Adrenal gland (tissue), 19 donors: Measurements from ENCODE around the gene CCL1. TPM values are rescaled to one million over a fixed set of nuclear protein-coding genes. Genes with fewer than 3 reads are reported as not detected.

Experiments used
- DNase-seq, 7 donors: peaks; one replicate each; pipeline ENCODE4 v3.0.0-alpha.2; 2019 to 2020
- H3K27ac ChIP-seq, 5 donors: fragments of 200-600 bp; sonication (generic) in 4 of 5; 1 replicate in 3 of 5; 2 replicates in 2 of 5; pipeline versions ENCODE4 v1.5.1 to v1.8.0; 2016 to 2020; ENCODE audit warnings: mild to moderate bottlenecking in 1 of 5
- H3K27me3 ChIP-seq: fragments of 200-600 bp; 2 replicates; pipeline ENCODE4 v1.8.0; 2021
- H3K36me3 ChIP-seq, 2 donors: fragments of 200-600 bp; replicated peaks in 1 of 2; 1 replicate in 1 of 2; 2 replicates in 1 of 2; pipeline versions ENCODE4 v1.5.1 to v1.8.0; 2018 to 2022
- H3K4me1 ChIP-seq, 2 donors: fragments of 200-600 bp; replicated peaks in 1 of 2; 1 replicate in 1 of 2; 2 replicates in 1 of 2; pipeline versions ENCODE4 v1.5.1 to v1.8.0; 2018 to 2021
- H3K4me3 ChIP-seq, 4 donors: fragments of 200-600 bp; sonication (generic) in 3 of 4; one replicate each; pipeline ENCODE4 v1.5.1; 2016 to 2018
- H3K9me3 ChIP-seq, 3 donors: fragments of 200-600 bp; sonication (generic) in 1 of 3; replicated peaks in 1 of 3; 1 replicate in 2 of 3; 2 replicates in 1 of 3; pipeline versions ENCODE4 v1.5.1 to v1.8.0; 2016 to 2021
- POLR2A ChIP-seq, 2 donors: fragments of 450-650 bp; IDR thresholded peaks; one replicate each; pipeline ENCODE4 v1.6.1; 2017; ENCODE audit warnings: antibody characterized with exemption in 2 of 2, mild to moderate bottlenecking in 2 of 2, moderate library complexity in 1 of 2
- WGBS, 4 donors: extraction: QIAGEN DNeasy Blood & Tissue Kit in 2 of 4; methylation state at CpG; one replicate each; pipeline versions ENCODE4 v1.1.5 to v1.1.7; 2013 to 2017; 5-methylcytosine and 5-hydroxymethylcytosine counted together
- intact Hi-C, 2 donors: fragments of 100-400 bp; cut with DNase I; formaldehyde crosslinking; loops; one replicate each; pipeline versions ENCODE4 v1.14.1 to v1.15.0; 2022 to 2023
- long read RNA-seq, 10 donors: library from polyadenylated mRNA in 3 of 10; unstranded in 2 of 10; stranded (forward) in 1 of 10; transcript quantifications; one replicate each; pipeline ENCODE4 v2.0.0 and lab custom pipeline, GENCODE V29; 2021 to 2026
- polyA plus RNA-seq, 3 donors: library from polyadenylated mRNA; stranded (reverse); fragments of 200-250 nt in 2 of 3; fragments of 350-450 nt in 1 of 3; fragmentation: Illumina TruSeq in 1 of 3; extraction: RNeasy Lipid Tissue Mini Kit (QIAGEN cat#74804) in 1 of 3; gene quantifications; one replicate each; pipeline ENCODE4 v1.2.3, GENCODE V29; 2013 to 2014
- total RNA-seq, 9 donors: library from RNA; depleted of rRNA in 4 of 9; stranded (reverse); fragments of >200 nt in 4 of 9; fragments of 120-200 nt in 1 of 9; fragmentation: NEBNext Ultra II Directional in 1 of 9; extraction: Animal tissue kit (Norgen Biotek cat#: 25700) in 1 of 9; gene quantifications; one replicate each; pipeline versions ENCODE4 v1.1.0 to v1.2.4, GENCODE V29; 2013 to 2023
- TF ChIP-seq, protein P1 (sequence below), 6 experiments: fragments of 450-650 bp in 4 of 6; fragments of 200-600 bp in 2 of 6; sonication (generic) in 1 of 6; IDR thresholded peaks; 1 replicate in 5 of 6; 2 replicates in 1 of 6; pipeline versions ENCODE4 v1.5.1 to v1.8.0; 2016 to 2021; ENCODE audit warnings: antibody characterized with exemption in 6 of 6, mild to moderate bottlenecking in 2 of 6, moderate library complexity in 1 of 6
- donor health status: healthy with polysubstance abuse.
- donor health status: Bipolar disorder and iron deficiency.
- donor health status: DM: yes; HTN: yes; CAD: no.
- donor health status: DM: no; HTN: no; CAD: no.
- donor health status: DM: no; HTN: no; CAD: no.
- donor health status: DM: yes; HTN: yes; CAD: no.

CCL1 gene
- not detected for total RNA-seq
- not detected for polyA plus RNA-seq
- long read RNA-seq, donor 1 = 0 reads
- long read RNA-seq, donor 2 = 0 reads
- long read RNA-seq, donor 3 = 0 reads
- long read RNA-seq, donor 4 = 0 reads
- long read RNA-seq, donor 5 = 0 reads
- long read RNA-seq, donor 6 = 0 reads
- long read RNA-seq, donor 7 = 0 reads
- long read RNA-seq, donor 8 = 0 reads
- long read RNA-seq, donor 9 = 0 reads
- long read RNA-seq, donor 10 = 0 reads

GRCh38 chr17:34363183-34363661 lies at the start of gene CCL1:
Gene CCL1, minus strand, starts transcription at chr17:34363233. Its CDS starts 72 bp downstream, at chr17:34363161.
- no peaks in the 10 kb centered on the region for H3K4me1 ChIP-seq
- H3K36me3 ChIP-seq = no peaks in the 10 kb centered on the region
- no peak within 1 kb of the TSS for H3K27ac ChIP-seq
- 45 to 54% (median 48%) methylated on average over 4 to 5 of the region's 5 CpGs for WGBS, 4 donors
- no peaks in the 10 kb centered on the region for H3K9me3 ChIP-seq
- H3K4me3 ChIP-seq = no peak within 1 kb of the TSS
- DNase-seq = no peak
- H3K27me3 ChIP-seq = no peaks in the 10 kb centered on the region
- intact Hi-C loops = loop anchor here in 1 of 2 donors (5.0 kb wide), 2 partner anchors 56 to 166 kb away; no protein-coding TSS in a partner anchor
- TF ChIP-seq, protein P1, sequence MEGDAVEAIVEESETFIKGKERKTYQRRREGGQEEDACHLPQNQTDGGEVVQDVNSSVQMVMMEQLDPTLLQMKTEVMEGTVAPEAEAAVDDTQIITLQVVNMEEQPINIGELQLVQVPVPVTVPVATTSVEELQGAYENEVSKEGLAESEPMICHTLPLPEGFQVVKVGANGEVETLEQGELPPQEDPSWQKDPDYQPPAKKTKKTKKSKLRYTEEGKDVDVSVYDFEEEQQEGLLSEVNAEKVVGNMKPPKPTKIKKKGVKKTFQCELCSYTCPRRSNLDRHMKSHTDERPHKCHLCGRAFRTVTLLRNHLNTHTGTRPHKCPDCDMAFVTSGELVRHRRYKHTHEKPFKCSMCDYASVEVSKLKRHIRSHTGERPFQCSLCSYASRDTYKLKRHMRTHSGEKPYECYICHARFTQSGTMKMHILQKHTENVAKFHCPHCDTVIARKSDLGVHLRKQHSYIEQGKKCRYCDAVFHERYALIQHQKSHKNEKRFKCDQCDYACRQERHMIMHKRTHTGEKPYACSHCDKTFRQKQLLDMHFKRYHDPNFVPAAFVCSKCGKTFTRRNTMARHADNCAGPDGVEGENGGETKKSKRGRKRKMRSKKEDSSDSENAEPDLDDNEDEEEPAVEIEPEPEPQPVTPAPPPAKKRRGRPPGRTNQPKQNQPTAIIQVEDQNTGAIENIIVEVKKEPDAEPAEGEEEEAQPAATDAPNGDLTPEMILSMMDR (IDR thresholded peaks at IDR 0.05) = no peak
- no peak for TF ChIP-seq POLR2A (IDR thresholded peaks at IDR 0.05)

GRCh38 chr17:34412534-34412933 lies 49.5 kb upstream of the CCL1 start:
- 43 to 65% (median 59%) methylated on average over 7 of the region's 7 CpGs for WGBS, 4 donors
- TF ChIP-seq POLR2A (IDR thresholded peaks at IDR 0.05) = no peak
- TF ChIP-seq, protein P1 (IDR thresholded peaks at IDR 0.05) = no peak
- peaks cover 13% of the 10 kb centered on the region for H3K27me3 ChIP-seq
- H3K4me3 ChIP-seq = no peak overlapping the region
- no peaks in the 10 kb centered on the region for H3K4me1 ChIP-seq
- no peak overlapping the region for H3K27ac ChIP-seq
- intact Hi-C loops = loop anchor here in 1 of 2 donors (10.0 kb wide), 1 partner anchor 222 kb away; no protein-coding TSS in a partner anchor
- no peaks in the 10 kb centered on the region for H3K9me3 ChIP-seq
- H3K36me3 ChIP-seq = no peaks in the 10 kb centered on the region
- no peak for DNase-seq

DNA sequence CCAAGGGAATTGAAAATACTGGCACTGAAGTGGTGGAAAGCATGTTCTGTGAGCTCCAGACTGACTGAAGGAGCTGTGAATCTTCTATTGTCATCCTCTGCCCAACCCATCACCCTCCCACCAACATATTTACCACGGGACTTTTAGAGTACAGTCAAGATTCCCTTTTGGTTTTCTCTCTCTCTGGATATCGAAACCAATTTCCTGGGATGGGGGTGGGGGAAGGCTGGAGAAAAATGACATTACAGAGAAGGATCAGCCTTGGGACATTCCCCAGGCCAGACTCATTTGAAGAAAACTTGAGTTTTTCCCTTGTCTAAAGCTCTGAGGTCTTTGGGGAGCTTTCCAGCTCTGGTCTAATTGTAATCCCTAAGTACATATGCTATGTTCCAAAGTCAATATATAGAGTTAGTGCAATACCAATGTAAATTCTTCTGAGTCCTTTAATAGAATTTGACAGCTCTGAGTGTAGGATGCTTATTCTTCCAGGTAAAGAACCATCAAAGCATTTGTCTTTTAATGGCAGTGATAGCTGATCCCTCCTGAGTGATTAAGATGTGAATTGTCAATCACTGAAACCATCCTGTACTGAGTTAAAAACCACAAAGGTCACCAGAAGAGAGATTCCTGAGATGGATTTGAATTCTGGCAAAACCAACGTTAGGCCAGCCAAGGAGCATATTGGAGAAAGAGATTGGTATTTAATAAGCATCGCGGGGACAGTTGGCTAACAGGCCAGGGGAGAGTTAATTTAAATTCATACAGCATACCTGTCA lies 48.8 kb upstream of the CCL1 start:
- DNase-seq = no peak
- Histone ChIP-seq H3K4me1 (no peaks in the 10 kb centered on the region), H3K9me3 (no peaks in the 10 kb centered on the region), H3K27me3 (peaks cover 14% of the 10 kb centered on the region), H3K4me3 (no peak overlapping the region), H3K36me3 (no peaks in the 10 kb centered on the region), H3K27ac (no peak overlapping the region)
- WGBS, 4 donors = 61 to 71% (median 71%) methylated on average over 3 to 5 of the region's 5 CpGs
- intact Hi-C loops = loop anchor here in 1 of 2 donors (10.0 kb wide), 1 partner anchor 223 kb away; no protein-coding TSS in a partner anchor
- TF ChIP-seq, protein P1 (IDR thresholded peaks at IDR 0.05) = no peak
- no peak for TF ChIP-seq POLR2A (IDR thresholded peaks at IDR 0.05)

DNA sequence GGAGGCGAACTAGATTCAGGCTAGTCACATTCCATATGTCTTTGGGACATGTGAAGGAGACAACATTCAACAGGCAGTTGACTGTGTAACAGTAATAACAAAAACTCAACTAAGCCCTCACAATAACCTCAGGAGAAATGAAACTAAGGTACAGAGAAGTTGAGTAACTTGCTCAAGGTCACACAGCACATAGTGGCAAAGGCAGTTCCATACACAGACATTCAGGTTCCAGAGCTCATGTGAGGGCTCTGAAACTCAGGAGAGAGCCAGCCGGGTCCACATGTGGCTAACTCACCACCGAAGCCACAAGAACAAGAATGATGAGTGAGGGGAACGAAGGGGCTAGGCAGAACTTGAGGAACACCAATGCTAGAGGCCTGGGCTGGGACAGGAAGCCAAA lies 46.3 kb upstream of the CCL1 start:
- Histone ChIP-seq H3K27me3 (peaks cover 14% of the 10 kb centered on the region), H3K4me1 (no peaks in the 10 kb centered on the region), H3K4me3 (no peak overlapping the region), H3K36me3 (no peaks in the 10 kb centered on the region), H3K9me3 (no peaks in the 10 kb centered on the region), H3K27ac (no peak overlapping the region)
- TF ChIP-seq, protein P1 (IDR thresholded peaks at IDR 0.05) = no peak
- TF ChIP-seq POLR2A (IDR thresholded peaks at IDR 0.05) = no peak
- intact Hi-C loops = no loop called here
- WGBS, 4 donors = 68 to 83% (median 78%) methylated on average over 4 of the region's 4 CpGs
- DNase-seq = no peak
